ENCODE results near the gene ZBTB45. TPM values are rescaled to one million over a fixed set of nuclear protein-coding genes. Genes with fewer than 3 reads are reported as not detected.

The ZBTB45 gene
- total and polyA plus RNA-seq, 10 of the 15 experiments (the other 5 are each of a cell fraction or from before 2014, with no cell fraction given) = 0.29 to 17.2 (median 4.2) TPM

DNA sequence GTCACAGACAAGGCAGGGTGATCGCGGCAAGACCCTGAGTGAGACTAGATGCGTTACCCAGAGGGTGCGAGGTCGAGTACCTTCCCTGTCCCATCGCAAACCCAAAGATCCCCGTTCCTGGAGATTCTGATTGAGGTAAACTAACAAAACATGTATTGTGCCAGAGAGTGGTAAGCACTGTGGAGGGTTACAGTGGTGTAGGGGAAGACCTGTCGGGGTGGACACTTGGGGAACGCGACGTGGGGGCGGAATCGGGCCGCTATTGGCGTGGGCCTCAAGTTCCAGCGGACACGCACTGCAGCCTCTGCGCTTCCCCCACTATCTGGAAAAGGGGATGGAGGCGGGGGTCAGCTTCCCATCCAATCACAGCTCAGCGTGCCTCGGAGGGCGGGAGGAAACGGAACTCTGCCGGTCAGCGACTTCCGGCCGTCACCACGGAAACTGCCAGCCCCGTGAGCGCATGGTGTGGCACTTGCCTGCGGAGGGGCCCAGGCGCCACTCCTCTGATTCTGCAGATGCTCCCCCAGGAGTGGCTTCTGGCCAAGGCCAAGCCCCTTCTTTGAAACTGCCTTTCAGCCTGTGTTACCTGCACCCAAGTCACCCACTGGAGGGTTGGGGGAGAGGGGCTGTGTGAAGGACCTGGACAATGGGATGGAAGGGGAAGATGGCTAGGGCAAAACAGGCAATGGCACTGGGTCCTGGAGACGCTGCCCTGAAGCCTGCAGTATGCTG is 39.8 kb upstream of the ZBTB45 start (continued):
- TF ChIP-seq RCOR1 (conservative IDR thresholded peaks at IDR 0.05; ENCODE audit: low read depth, low read length) (no peak), IRF4 (IDR thresholded peaks at IDR 0.05; ENCODE audit: low read depth, low read length) (no peak), TCF3 (IDR thresholded peaks at IDR 0.05; ENCODE audit: borderline replicate concordance, insufficient read depth, low read depth, low read length) (peak; percentile 34; the same call in 1 of the 2 replicates), BACH1 (IDR thresholded peaks at IDR 0.05; ENCODE audit: borderline replicate concordance) (0 out of 2 replicates have a peak, but pooled peaks have one; percentile 12), POLR2AphosphoS2 (IDR thresholded peaks at IDR 0.05; ENCODE audit: low read depth, low read length) (0 out of 2 replicates have a peak, but pooled peaks have one; percentile 82), TAF1 (IDR thresholded peaks at IDR 0.05; ENCODE audit: borderline replicate concordance, low read depth, low read length) (peak; percentile 77; the same call in 1 of the 2 replicates), ZNF622 (IDR thresholded peaks at IDR 0.05) (no peak), BRCA1 (IDR thresholded peaks at IDR 0.05; ENCODE audit: low read depth, low read length) (no peak), CREB1 (IDR thresholded peaks at IDR 0.05; ENCODE audit: low read depth) (no peak), ESRRA (IDR thresholded peaks at IDR 0.05; ENCODE audit: low read length) (no peak), TARDBP (IDR thresholded peaks at IDR 0.05; ENCODE audit: borderline replicate concordance) (no peak), SREBF1 (IDR thresholded peaks at IDR 0.05; ENCODE audit: low read length) (0 out of 2 replicates have a peak, but pooled peaks have one; percentile 4), DPF2 (IDR thresholded peaks at IDR 0.05) (peak; percentile 52; the same call in 1 of the 2 replicates), SMAD5 (IDR thresholded peaks at IDR 0.05; ENCODE audit: low read depth) (peak; percentile 65), JUND (IDR thresholded peaks at IDR 0.05; ENCODE audit: low read depth, low read length) (no peak), TCF12 (IDR thresholded peaks at IDR 0.05; ENCODE audit: low read depth, low read length) (no peak), HDAC6 (IDR thresholded peaks at IDR 0.05; ENCODE audit: unreplicated experiment) (no peak), ZZZ3 (IDR thresholded peaks at IDR 0.05; ENCODE audit: control insufficient read depth, insufficient read length, low read depth) (no peak)
- TF ChIP-seq, protein P1, sequence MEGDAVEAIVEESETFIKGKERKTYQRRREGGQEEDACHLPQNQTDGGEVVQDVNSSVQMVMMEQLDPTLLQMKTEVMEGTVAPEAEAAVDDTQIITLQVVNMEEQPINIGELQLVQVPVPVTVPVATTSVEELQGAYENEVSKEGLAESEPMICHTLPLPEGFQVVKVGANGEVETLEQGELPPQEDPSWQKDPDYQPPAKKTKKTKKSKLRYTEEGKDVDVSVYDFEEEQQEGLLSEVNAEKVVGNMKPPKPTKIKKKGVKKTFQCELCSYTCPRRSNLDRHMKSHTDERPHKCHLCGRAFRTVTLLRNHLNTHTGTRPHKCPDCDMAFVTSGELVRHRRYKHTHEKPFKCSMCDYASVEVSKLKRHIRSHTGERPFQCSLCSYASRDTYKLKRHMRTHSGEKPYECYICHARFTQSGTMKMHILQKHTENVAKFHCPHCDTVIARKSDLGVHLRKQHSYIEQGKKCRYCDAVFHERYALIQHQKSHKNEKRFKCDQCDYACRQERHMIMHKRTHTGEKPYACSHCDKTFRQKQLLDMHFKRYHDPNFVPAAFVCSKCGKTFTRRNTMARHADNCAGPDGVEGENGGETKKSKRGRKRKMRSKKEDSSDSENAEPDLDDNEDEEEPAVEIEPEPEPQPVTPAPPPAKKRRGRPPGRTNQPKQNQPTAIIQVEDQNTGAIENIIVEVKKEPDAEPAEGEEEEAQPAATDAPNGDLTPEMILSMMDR (IDR thresholded peaks at IDR 0.05 in 2 of 3, conservative IDR thresholded peaks at IDR 0.05 in 1 of 3; ENCODE audit: control insufficient read depth in 2 of 3, extremely low read depth in 1 of 3, insufficient read depth in 1 of 3, low read depth in 3 of 3, low read length in 3 of 3) = no peak
- TF ChIP-seq, protein P2, sequence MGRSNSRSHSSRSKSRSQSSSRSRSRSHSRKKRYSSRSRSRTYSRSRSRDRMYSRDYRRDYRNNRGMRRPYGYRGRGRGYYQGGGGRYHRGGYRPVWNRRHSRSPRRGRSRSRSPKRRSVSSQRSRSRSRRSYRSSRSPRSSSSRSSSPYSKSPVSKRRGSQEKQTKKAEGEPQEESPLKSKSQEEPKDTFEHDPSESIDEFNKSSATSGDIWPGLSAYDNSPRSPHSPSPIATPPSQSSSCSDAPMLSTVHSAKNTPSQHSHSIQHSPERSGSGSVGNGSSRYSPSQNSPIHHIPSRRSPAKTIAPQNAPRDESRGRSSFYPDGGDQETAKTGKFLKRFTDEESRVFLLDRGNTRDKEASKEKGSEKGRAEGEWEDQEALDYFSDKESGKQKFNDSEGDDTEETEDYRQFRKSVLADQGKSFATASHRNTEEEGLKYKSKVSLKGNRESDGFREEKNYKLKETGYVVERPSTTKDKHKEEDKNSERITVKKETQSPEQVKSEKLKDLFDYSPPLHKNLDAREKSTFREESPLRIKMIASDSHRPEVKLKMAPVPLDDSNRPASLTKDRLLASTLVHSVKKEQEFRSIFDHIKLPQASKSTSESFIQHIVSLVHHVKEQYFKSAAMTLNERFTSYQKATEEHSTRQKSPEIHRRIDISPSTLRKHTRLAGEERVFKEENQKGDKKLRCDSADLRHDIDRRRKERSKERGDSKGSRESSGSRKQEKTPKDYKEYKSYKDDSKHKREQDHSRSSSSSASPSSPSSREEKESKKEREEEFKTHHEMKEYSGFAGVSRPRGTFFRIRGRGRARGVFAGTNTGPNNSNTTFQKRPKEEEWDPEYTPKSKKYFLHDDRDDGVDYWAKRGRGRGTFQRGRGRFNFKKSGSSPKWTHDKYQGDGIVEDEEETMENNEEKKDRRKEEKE (IDR thresholded peaks at IDR 0.05) = peak; percentile 29; the same call in 1 of the 2 replicates
- TF ChIP-seq, protein P3, sequence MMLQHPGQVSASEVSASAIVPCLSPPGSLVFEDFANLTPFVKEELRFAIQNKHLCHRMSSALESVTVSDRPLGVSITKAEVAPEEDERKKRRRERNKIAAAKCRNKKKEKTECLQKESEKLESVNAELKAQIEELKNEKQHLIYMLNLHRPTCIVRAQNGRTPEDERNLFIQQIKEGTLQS (IDR thresholded peaks at IDR 0.05; ENCODE audit: borderline replicate concordance, extremely low read depth, low read depth, low read length) = no peak
- TF ChIP-seq, protein P4, sequence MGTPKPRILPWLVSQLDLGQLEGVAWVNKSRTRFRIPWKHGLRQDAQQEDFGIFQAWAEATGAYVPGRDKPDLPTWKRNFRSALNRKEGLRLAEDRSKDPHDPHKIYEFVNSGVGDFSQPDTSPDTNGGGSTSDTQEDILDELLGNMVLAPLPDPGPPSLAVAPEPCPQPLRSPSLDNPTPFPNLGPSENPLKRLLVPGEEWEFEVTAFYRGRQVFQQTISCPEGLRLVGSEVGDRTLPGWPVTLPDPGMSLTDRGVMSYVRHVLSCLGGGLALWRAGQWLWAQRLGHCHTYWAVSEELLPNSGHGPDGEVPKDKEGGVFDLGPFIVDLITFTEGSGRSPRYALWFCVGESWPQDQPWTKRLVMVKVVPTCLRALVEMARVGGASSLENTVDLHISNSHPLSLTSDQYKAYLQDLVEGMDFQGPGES (IDR thresholded peaks at IDR 0.05) = 0 out of 2 replicates have a peak, but pooled peaks have one; percentile 7
- TF ChIP-seq, protein P5, sequence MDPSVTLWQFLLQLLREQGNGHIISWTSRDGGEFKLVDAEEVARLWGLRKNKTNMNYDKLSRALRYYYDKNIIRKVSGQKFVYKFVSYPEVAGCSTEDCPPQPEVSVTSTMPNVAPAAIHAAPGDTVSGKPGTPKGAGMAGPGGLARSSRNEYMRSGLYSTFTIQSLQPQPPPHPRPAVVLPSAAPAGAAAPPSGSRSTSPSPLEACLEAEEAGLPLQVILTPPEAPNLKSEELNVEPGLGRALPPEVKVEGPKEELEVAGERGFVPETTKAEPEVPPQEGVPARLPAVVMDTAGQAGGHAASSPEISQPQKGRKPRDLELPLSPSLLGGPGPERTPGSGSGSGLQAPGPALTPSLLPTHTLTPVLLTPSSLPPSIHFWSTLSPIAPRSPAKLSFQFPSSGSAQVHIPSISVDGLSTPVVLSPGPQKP (IDR thresholded peaks at IDR 0.05; ENCODE audit: low read depth, low read length) = peak; percentile 79

Data from GM12878 (cell line).